ENCODE data around the gene ST6GALNAC6.

DNA sequence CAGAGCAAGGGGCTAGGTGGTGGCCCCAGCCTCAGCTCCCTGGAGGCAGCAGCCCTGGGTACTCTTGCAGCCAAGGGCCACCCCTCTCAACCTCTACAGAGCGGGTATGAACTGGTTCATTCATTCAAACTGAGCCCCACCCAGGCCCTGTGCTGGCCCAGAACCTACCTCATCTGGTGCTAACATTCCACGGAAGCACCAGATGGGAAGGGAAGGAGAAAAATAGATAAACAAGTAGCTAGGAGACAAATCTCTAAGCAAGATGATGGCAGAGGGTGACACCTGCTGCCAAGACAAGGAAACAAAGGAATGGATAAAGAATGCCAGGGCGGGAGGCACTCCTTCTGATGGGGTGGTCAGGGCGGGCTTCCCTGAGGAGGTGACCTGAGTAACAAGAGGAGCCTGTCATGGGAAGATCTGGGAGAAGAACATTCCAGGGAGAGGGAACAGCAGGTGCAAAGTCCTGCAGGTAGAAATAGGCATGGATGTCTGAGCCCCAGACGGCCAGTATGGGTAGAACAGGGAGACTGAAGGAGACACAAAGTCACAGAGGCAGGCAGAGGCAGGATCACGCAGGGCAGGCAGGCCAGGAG lies 11.3 kb upstream of the ST6GALNAC6 start:
- TF ChIP-seq, protein P1, sequence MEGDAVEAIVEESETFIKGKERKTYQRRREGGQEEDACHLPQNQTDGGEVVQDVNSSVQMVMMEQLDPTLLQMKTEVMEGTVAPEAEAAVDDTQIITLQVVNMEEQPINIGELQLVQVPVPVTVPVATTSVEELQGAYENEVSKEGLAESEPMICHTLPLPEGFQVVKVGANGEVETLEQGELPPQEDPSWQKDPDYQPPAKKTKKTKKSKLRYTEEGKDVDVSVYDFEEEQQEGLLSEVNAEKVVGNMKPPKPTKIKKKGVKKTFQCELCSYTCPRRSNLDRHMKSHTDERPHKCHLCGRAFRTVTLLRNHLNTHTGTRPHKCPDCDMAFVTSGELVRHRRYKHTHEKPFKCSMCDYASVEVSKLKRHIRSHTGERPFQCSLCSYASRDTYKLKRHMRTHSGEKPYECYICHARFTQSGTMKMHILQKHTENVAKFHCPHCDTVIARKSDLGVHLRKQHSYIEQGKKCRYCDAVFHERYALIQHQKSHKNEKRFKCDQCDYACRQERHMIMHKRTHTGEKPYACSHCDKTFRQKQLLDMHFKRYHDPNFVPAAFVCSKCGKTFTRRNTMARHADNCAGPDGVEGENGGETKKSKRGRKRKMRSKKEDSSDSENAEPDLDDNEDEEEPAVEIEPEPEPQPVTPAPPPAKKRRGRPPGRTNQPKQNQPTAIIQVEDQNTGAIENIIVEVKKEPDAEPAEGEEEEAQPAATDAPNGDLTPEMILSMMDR (IDR thresholded peaks at IDR 0.05; ENCODE audit: poor library complexity): peak; percentile 35
- TF ChIP-seq EZH2 (IDR thresholded peaks at IDR 0.05; ENCODE audit: borderline replicate concordance) (no peak), EZH2phosphoT487 (IDR thresholded peaks at IDR 0.05; ENCODE audit: low read depth, severe bottlenecking, unreplicated experiment) (no peak)
